ENCODE results near the gene MGAM2.

- TF ChIP-seq POLR2A (IDR thresholded peaks at IDR 0.05): no peak
- TF ChIP-seq CTCF (IDR thresholded peaks at IDR 0.05): no peak
Measured at GRCh38 chr7:142091961-142092360, 19.6 kb upstream of the MGAM2 start.
